GM23338 (cell line): ENCODE data around the gene PHACTR1.
"Not testable (repeated sequence)": the region's sequence is repeated elsewhere in the genome, so short reads cannot be mapped to it uniquely, and the experiment has no call there.

ENCODE experiments used
- EZH2 ChIP-seq: fragments of 200-600 bp; sonication (generic); IDR thresholded peaks from one replicate; pipeline ENCODE4 v1.8.0; 2017; ENCODE audit warnings: antibody characterized with exemption, mild to moderate bottlenecking, low read depth; ENCODE audit not compliant: unreplicated experiment
- EZH2phosphoT487 ChIP-seq: fragments of 200-600 bp; sonication (generic); IDR thresholded peaks from one replicate; pipeline ENCODE4 v1.8.1; 2018; ENCODE audit warnings: antibody characterized with exemption; ENCODE audit not compliant: unreplicated experiment
- JUNB ChIP-seq: IDR thresholded peaks from one replicate; pipeline ENCODE4 v1.6.1; 2016; ENCODE audit warnings: antibody characterized with exemption; ENCODE audit not compliant: unreplicated experiment
- NANOG ChIP-seq: IDR thresholded peaks from 2 replicates; pipeline ENCODE4 v1.6.1; 2016; ENCODE audit warnings: antibody characterized with exemption, borderline replicate concordance
- POLR2AphosphoS5 ChIP-seq: IDR thresholded peaks from 2 replicates; pipeline ENCODE4 v1.6.1; 2016; ENCODE audit warnings: antibody characterized with exemption, low read depth
- STAT1 ChIP-seq: IDR thresholded peaks from one replicate; pipeline ENCODE4 v1.6.1; 2016; ENCODE audit warnings: antibody characterized with exemption; ENCODE audit not compliant: unreplicated experiment
- TF ChIP-seq, protein P1 (sequence below), 2 experiments: fragments of 200-600 bp in 1 of 2; sonication (generic) in 1 of 2; conservative IDR thresholded peaks; 2 replicates each; pipeline versions ENCODE4 v1.5.1 to v1.6.1; 2016 to 2017; ENCODE audit warnings: antibody characterized with exemption in 2 of 2, low read depth in 2 of 2, mild to moderate bottlenecking in 2 of 2, moderate library complexity in 1 of 2

DNA sequence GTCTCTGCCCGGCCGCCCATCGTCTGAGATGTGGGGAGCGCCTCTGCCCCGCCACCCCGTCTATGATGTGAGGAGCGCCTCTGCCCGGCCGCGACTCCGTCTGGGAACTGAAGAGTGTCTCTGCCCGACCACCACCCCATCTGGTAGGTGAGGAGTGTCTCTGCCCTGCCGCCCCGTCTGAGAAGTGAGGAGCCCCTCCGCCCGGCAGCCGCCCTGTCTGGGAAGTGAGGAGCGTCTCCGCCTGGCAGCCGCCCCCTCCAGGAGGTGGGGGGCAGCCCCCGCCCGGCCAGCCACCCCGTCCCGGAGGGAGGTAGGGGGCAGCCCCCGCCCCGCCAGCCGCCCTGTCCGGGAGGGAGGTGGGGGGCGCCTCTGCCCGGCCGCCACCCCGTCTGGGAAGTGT, 417.3 kb downstream of the PHACTR1 start:
- TF ChIP-seq JUNB, EZH2phosphoT487, EZH2, NANOG, STAT1, POLR2AphosphoS5: not testable (repeated sequence)
- TF ChIP-seq, protein P1, sequence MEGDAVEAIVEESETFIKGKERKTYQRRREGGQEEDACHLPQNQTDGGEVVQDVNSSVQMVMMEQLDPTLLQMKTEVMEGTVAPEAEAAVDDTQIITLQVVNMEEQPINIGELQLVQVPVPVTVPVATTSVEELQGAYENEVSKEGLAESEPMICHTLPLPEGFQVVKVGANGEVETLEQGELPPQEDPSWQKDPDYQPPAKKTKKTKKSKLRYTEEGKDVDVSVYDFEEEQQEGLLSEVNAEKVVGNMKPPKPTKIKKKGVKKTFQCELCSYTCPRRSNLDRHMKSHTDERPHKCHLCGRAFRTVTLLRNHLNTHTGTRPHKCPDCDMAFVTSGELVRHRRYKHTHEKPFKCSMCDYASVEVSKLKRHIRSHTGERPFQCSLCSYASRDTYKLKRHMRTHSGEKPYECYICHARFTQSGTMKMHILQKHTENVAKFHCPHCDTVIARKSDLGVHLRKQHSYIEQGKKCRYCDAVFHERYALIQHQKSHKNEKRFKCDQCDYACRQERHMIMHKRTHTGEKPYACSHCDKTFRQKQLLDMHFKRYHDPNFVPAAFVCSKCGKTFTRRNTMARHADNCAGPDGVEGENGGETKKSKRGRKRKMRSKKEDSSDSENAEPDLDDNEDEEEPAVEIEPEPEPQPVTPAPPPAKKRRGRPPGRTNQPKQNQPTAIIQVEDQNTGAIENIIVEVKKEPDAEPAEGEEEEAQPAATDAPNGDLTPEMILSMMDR (conservative IDR thresholded peaks at IDR 0.05; ENCODE audit: low read depth in 2 of 2), result not testable (repeated sequence)
